HG03095 (cell line): ENCODE data around the gene ILF3.
"Not testable (repeated sequence)": the region's sequence is repeated elsewhere in the genome, so short reads cannot be mapped to it uniquely, and the experiment has no call there.

Experiments used
- ATAC-seq: cut with Tn5 transposase; IDR thresholded peaks from one replicate; pipeline ENCODE4 v1.9.1; 2021; ENCODE audit warnings: moderate library complexity; ENCODE audit not compliant: unreplicated experiment

The ILF3 gene

GRCh38 chr19:10671922-10672321, 17.8 kb downstream of the ILF3 start:
- ATAC-seq, result not testable (repeated sequence)

- not testable (repeated sequence) for ATAC-seq
Measured at GRCh38 chr19:10675214-10675613, 21.1 kb downstream of the ILF3 start.

- ATAC-seq, result no peak
Measured at GRCh38 chr19:10677751-10678150, 23.6 kb downstream of the ILF3 start.

- no peak for ATAC-seq
Measured at GRCh38 chr19:10678813-10679212, 24.7 kb downstream of the ILF3 start.

GRCh38 chr19:10679743-10680142, 25.6 kb downstream of the ILF3 start:
- ATAC-seq, result no peak

- ATAC-seq, result no peak
Measured at GRCh38 chr19:10680545-10681135, 26.5 kb downstream of the ILF3 start.

- ATAC-seq, result no peak
Measured at GRCh38 chr19:10681658-10682057, 27.5 kb downstream of the ILF3 start.

GRCh38 chr19:10682397-10683063, 28.4 kb downstream of the ILF3 start:
- ATAC-seq, result no peak

- no peak for ATAC-seq
Measured at GRCh38 chr19:10683064-10683426, 28.9 kb downstream of the ILF3 start.

- ATAC-seq, result no peak
Measured at GRCh38 chr19:10683582-10683981, 29.4 kb downstream of the ILF3 start.

GRCh38 chr19:10685210-10685609, 31.1 kb downstream of the ILF3 start:
- ATAC-seq, result no peak

- no peak for ATAC-seq
Measured at GRCh38 chr19:10686193-10686592, 32.0 kb downstream of the ILF3 start.

- no peak for ATAC-seq
Measured at GRCh38 chr19:10686661-10687517, 32.7 kb downstream of the ILF3 start.

GRCh38 chr19:10687518-10688288, 33.6 kb downstream of the ILF3 start:
- ATAC-seq, result no peak

GRCh38 chr19:10688545-10689280, 34.6 kb downstream of the ILF3 start:
- ATAC-seq, result no peak

GRCh38 chr19:10690341-10690781, 36.2 kb downstream of the ILF3 start:
- ATAC-seq, result no peak

- no peak for ATAC-seq
Measured at GRCh38 chr19:10691178-10691881, 37.2 kb downstream of the ILF3 start.

GRCh38 chr19:10691883-10692282, 37.7 kb downstream of the ILF3 start:
- ATAC-seq, result no peak

- no peak for ATAC-seq
Measured at GRCh38 chr19:10692673-10693264, 38.6 kb downstream of the ILF3 start.
